ENCODE measurements around the gene CPNE9. TPM values are rescaled to one million over a fixed set of nuclear protein-coding genes. Genes with fewer than 3 reads are reported as not detected.

The CPNE9 gene
- polyA plus RNA-seq, 1 of the 3 experiments (the other 2 are of a cell fraction) = 0.03 TPM

GRCh38 chr3:9731206-9732079, 27.8 kb downstream of the CPNE9 start, which contains the start of gene BRPF1 (continued):
- TF ChIP-seq PBX3 (IDR thresholded peaks at IDR 0.05) (peak; percentile 15; the same call in 1 of the 2 replicates), RFX5 (IDR thresholded peaks at IDR 0.05; ENCODE audit: low read length) (no peak), CHD2 (IDR thresholded peaks at IDR 0.05; ENCODE audit: low read length, partially characterized antibody) (peak; percentile 86), SMC3 (IDR thresholded peaks at IDR 0.05; ENCODE audit: low read depth, low read length) (no peak), EZH2phosphoT487 (IDR thresholded peaks at IDR 0.05; ENCODE audit: borderline replicate concordance, low read depth) (no peak), IRF3 (IDR thresholded peaks at IDR 0.05; ENCODE audit: low read depth, low read length) (no peak), NFIC (IDR thresholded peaks at IDR 0.05; ENCODE audit: borderline replicate concordance) (no peak), GABPA (IDR thresholded peaks at IDR 0.05; ENCODE audit: low read depth) (peak; percentile 29; the same call in 1 of the 2 replicates), FOXM1 (IDR thresholded peaks at IDR 0.05; ENCODE audit: low read depth) (no peak), FOSL2 (IDR thresholded peaks at IDR 0.05; ENCODE audit: borderline replicate concordance, low read depth) (no peak)

- no peak for TF ChIP-seq FOXM1 (IDR thresholded peaks at IDR 0.05; ENCODE audit: low read depth)
- TF ChIP-seq MEF2A (IDR thresholded peaks at IDR 0.05; ENCODE audit: borderline replicate concordance, low read depth) = no peak
- TF ChIP-seq MAX (IDR thresholded peaks at IDR 0.05; ENCODE audit: low read depth) = no peak
- TF ChIP-seq TCF12 (IDR thresholded peaks at IDR 0.05) = no peak
- no peak for TF ChIP-seq NRF1 (IDR thresholded peaks at IDR 0.05; ENCODE audit: low read depth, low read length)
- TF ChIP-seq USF2 (IDR thresholded peaks at IDR 0.05; ENCODE audit: borderline replicate concordance, low read depth, low read length) = no peak
- TF ChIP-seq JUND (IDR thresholded peaks at IDR 0.05) = no peak
- TF ChIP-seq GATA2 (CRISPR knock-in tag; IDR thresholded peaks at IDR 0.05) = no peak
- TF ChIP-seq POLR2AphosphoS5 (IDR thresholded peaks at IDR 0.05; ENCODE audit: low read depth, low read length) = no peak
- TF ChIP-seq TAF1 (IDR thresholded peaks at IDR 0.05; ENCODE audit: borderline replicate concordance, low read depth, low read length) = no peak
- no peak for TF ChIP-seq RAD21 (IDR thresholded peaks at IDR 0.05; ENCODE audit: low read length)
- TF ChIP-seq REST (IDR thresholded peaks at IDR 0.05; ENCODE audit: low read depth, low read length) = no peak
- TF ChIP-seq RCOR1 (IDR thresholded peaks at IDR 0.05; ENCODE audit: low read length) = no peak
- TF ChIP-seq GABPA (IDR thresholded peaks at IDR 0.05; ENCODE audit: low read depth) = no peak
- no peak for TF ChIP-seq TEAD4 (IDR thresholded peaks at IDR 0.05; ENCODE audit: borderline replicate concordance, insufficient read depth)
- Histone ChIP-seq H3K79me2 (ENCODE audit: insufficient read depth) (peaks cover 56% of the 10 kb centered on the region), H3K9me2 (no peaks in the 10 kb centered on the region), H3K9me3 (no peaks in the 10 kb centered on the region), H3F3A (replicated peaks; ENCODE audit: insufficient read depth) (peaks cover 14% of the 10 kb centered on the region), H3K36me3 (replicated peaks in 1 of 2; ENCODE audit: control insufficient read depth in 1 of 2, insufficient read depth in 2 of 2, low read length in 1 of 2) (peaks cover 19 to 26% of the 10 kb centered on the region in 2 experiments), H3K27me3 (ENCODE audit: insufficient read depth) (no peaks in the 10 kb centered on the region), H2AFZ (ENCODE audit: low read depth) (peak overlapping the region; percentile 99), H3K27ac (ENCODE audit: low read depth in 2 of 2, low read length in 1 of 2) (peak overlapping the region; percentile 95 to 98; a peak in 2 of 4 replicates), H4K20me1 (ENCODE audit: insufficient read depth) (peaks cover 25% of the 10 kb centered on the region), H3K9ac (peak overlapping the region; percentile 98), H3K4me1 (ENCODE audit: control insufficient read depth in 1 of 2, insufficient read depth in 2 of 2, low read depth in 1 of 2, low read length in 1 of 2) (peaks cover 5 to 12% of the 10 kb centered on the region in 2 experiments; a peak in 1 of 4 replicates), H3K4me2 (peak overlapping the region; percentile 100), H3K4me3 (ENCODE audit: low read depth in 2 of 2, low read length in 1 of 2) (peak overlapping the region; percentile 84 to 91)
- POLR2A ChIA-PET = interaction anchor here (1.2 to 4.4 kb wide), 2 partner anchors 13 to 18 kb away, joined by 3 to 22 read pairs; partner anchors contain the start of gene OGG1
- no peak for DNase-seq
- under 1% methylated on average over 19 of the region's 41 CpGs for WGBS (ENCODE audit: low lambda C conversion rate)
- CTCF ChIA-PET = interaction anchor here (0.9 to 2.1 kb wide), 5 partner anchors 12 to 555 kb away, joined by 3 to 10 read pairs (median 4); partner anchors contain the start of gene OGG1
These were observed 28.6 kb downstream of the CPNE9 start for GRCh38 chr3:9732080-9732739.
